Measurements from ENCODE around the gene EML4. TPM values are rescaled to one million over a fixed set of nuclear protein-coding genes. Genes with fewer than 3 reads are reported as not detected.

EML4 gene
- total and polyA plus RNA-seq, 9 of the 15 experiments (the other 6 are each of a cell fraction or from before 2014, with no cell fraction given) = 14.7 to 48.3 (median 36.5) TPM

DNA sequence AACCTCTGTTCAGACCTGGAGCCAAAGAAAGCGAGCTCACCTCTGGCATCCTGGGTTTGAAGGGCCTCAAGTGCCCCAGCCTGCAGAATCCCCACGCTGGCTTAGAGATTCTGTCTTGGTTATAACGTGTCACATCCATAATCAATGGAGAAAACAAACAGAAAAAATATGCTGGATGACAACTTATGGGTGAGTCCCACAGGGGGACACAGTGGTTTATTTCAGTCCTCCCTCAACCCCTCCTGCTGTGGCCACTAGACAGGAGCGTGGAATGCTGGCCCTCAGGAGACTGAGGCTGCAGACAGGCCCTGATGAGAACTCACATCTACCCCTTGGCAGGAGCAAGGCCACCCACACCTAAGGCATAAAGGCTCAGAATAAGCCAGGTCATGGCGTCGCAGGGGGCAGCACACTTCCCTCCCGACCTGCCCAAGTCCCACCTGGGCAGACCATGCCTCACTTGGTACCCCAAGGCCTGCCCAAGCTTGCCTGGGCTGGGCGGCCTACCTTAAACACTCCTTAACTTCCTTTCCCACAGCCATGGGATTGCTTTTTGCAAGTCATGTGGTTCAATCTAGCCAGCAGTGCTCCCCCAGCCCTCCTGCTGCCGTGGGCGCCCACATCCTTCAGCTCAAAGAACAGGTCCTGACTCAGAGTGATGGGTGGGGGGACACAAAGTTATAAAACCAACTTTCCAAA is 171.9 kb downstream of the EML4 start:
- ChIA-PET POLR2A (interaction anchor here (2.1 kb wide), 1 partner anchor 12 kb away, joined by 7 read pairs; no protein-coding TSS in a partner anchor), CTCF (ENCODE audit: low intra/inter-chr PET ratio) (no interaction called here)
- no TSS peak for BruUV-seq (replicated peaks)
- ATAC-seq (no peak), FAIRE-seq (no peak), DNase-seq (ENCODE audit: extremely low read depth in 1 of 4, low spot score in 3 of 4) (no peak)
- WGBS (ENCODE audit: insufficient coverage, low coverage, missing lambda C conversion rate) = 94% methylated on average over 10 of the region's 10 CpGs
- H4K20me1 ChIP-seq (replicated peaks; ENCODE audit: control insufficient read depth, insufficient read depth, low read length) = 0 out of 2 replicates have a peak, but pooled peaks cover 3% of the 10 kb centered on the region
- no peak overlapping the region for H3K4me3 ChIP-seq
- no peak overlapping the region for H3K27ac ChIP-seq (ENCODE audit: extremely low read depth, low read depth, low read length)
- H3K79me2 ChIP-seq (ENCODE audit: control insufficient read depth, insufficient read depth, low read length) = peaks cover 18% of the 10 kb centered on the region
- intact Hi-C loops (cut with micrococcal nuclease) = no loop called here
- H3K9ac ChIP-seq (ENCODE audit: insufficient read depth in 1 of 2, low read depth in 2 of 2, low read length in 2 of 2) = no peak overlapping the region
- peaks cover 3 to 6% of the 10 kb centered on the region in 2 experiments; a peak in 2 of 5 replicates for H3K4me1 ChIP-seq (replicated peaks in 1 of 2; ENCODE audit: control insufficient read depth in 2 of 2, insufficient read depth in 2 of 2, low read length in 2 of 2)
- peaks cover 75% of the 10 kb centered on the region for H3K36me3 ChIP-seq (ENCODE audit: control insufficient read depth, insufficient read depth, low read length)
- H3K4me2 ChIP-seq (ENCODE audit: insufficient read depth, low read length) = no peak overlapping the region
- no peaks in the 10 kb centered on the region for H3K27me3 ChIP-seq (ENCODE audit: control insufficient read depth in 2 of 2, insufficient read depth in 2 of 2, low read length in 2 of 2)
- H3K9me3 ChIP-seq (replicated peaks; ENCODE audit: control insufficient read depth, insufficient read depth, low read depth, low read length) = no peaks in the 10 kb centered on the region
- no peak overlapping the region for H2AFZ ChIP-seq (ENCODE audit: low read depth, low read length)
- TF ChIP-seq ETS2 (tag; IDR thresholded peaks at IDR 0.05; ENCODE audit: borderline replicate concordance, poor library complexity, severe bottlenecking) (no peak), NFE2 (IDR thresholded peaks at IDR 0.05; ENCODE audit: low read depth) (0 out of 2 replicates have a peak, but pooled peaks have one; percentile 2), POLR2G (IDR thresholded peaks at IDR 0.05; ENCODE audit: low read depth, low read length) (0 out of 2 replicates have a peak, but pooled peaks have one; percentile 24)
- H3K9me1 ChIP-seq (ENCODE audit: control insufficient read depth, insufficient read depth, low read length) = peaks cover 4% of the 10 kb centered on the region
- in situ Hi-C loops (cut with MboI) = no loop called here
